Measurements from ENCODE around the gene OVAAL. TPM values are rescaled to one million over a fixed set of nuclear protein-coding genes. Genes with fewer than 3 reads are reported as not detected.

The OVAAL gene
- total and polyA plus RNA-seq, 4 donors: 0.17 TPM; not detected in 3

GRCh38 chr1:180534214-180534613 is 24.6 kb upstream of the OVAAL start:
- no peak overlapping the region for H3K27ac ChIP-seq (ENCODE audit: low read depth in 1 of 2, low read length in 1 of 2)
- no peaks in the 10 kb centered on the region for H3K9me3 ChIP-seq (ENCODE audit: control insufficient read depth in 4 of 4, insufficient read depth in 3 of 4, low read length in 3 of 4)
- WGBS, 2 donors: 59 to 77% methylated on average over 7 of the region's 7 CpGs
- no peak for ATAC-seq (ENCODE audit: insufficient read depth, low FRiP score)
- no peak overlapping the region for H3K9ac ChIP-seq (ENCODE audit: insufficient read depth in 1 of 2, low read length in 2 of 2)
- no peaks in the 10 kb centered on the region for H3K27me3 ChIP-seq (ENCODE audit: control insufficient read depth in 3 of 3, insufficient read depth in 3 of 3, low read length in 2 of 3)
- TF ChIP-seq CTCF (IDR thresholded peaks at IDR 0.05; ENCODE audit: control extremely low read depth, extremely low read depth): no peak
- H3K4me3 ChIP-seq: no peak overlapping the region
- no peak for DNase-seq
- H3K4me1 ChIP-seq (ENCODE audit: control insufficient read depth in 5 of 5, insufficient read depth in 5 of 5, low read length in 5 of 5): peaks cover 0 to 6% (median 2%) of the 10 kb centered on the region in 5 donors
- no peaks in the 10 kb centered on the region for H3K36me3 ChIP-seq (ENCODE audit: control insufficient read depth in 4 of 4, insufficient read depth in 4 of 4, low read length in 4 of 4)

GRCh38 chr1:180535418-180535999 is 23.3 kb upstream of the OVAAL start:
- H3K4me1 ChIP-seq (ENCODE audit: control insufficient read depth in 5 of 5, insufficient read depth in 5 of 5, low read length in 5 of 5): peaks cover 0 to 13% (median 0%) of the 10 kb centered on the region in 5 donors
- H3K4me3 ChIP-seq: no peak overlapping the region
- H3K9ac ChIP-seq (ENCODE audit: insufficient read depth in 1 of 2, low read length in 2 of 2): no peak overlapping the region
- TF ChIP-seq CTCF (IDR thresholded peaks at IDR 0.05; ENCODE audit: control extremely low read depth, extremely low read depth): no peak
- DNase-seq: no peak
- H3K27me3 ChIP-seq (ENCODE audit: control insufficient read depth in 3 of 3, insufficient read depth in 3 of 3, low read length in 2 of 3): no peaks in the 10 kb centered on the region
- ATAC-seq (ENCODE audit: insufficient read depth, low FRiP score): no peak
- no peak overlapping the region for H3K27ac ChIP-seq (ENCODE audit: low read depth in 1 of 2, low read length in 1 of 2)
- no peaks in the 10 kb centered on the region for H3K9me3 ChIP-seq (ENCODE audit: control insufficient read depth in 4 of 4, insufficient read depth in 3 of 4, low read length in 3 of 4)
- WGBS, 2 donors: 87% methylated on average over 5 of the region's 5 CpGs
- H3K36me3 ChIP-seq (ENCODE audit: control insufficient read depth in 4 of 4, insufficient read depth in 4 of 4, low read length in 4 of 4): no peaks in the 10 kb centered on the region

- ATAC-seq (ENCODE audit: insufficient read depth, low FRiP score) (no peak), DNase-seq (no peak)
- no peak overlapping the region for H3K4me3 ChIP-seq
- no peak overlapping the region for H3K27ac ChIP-seq (ENCODE audit: low read depth in 1 of 2, low read length in 1 of 2)
- no peaks in the 10 kb centered on the region for H3K36me3 ChIP-seq (ENCODE audit: control insufficient read depth in 4 of 4, insufficient read depth in 4 of 4, low read length in 4 of 4)
- H3K9me3 ChIP-seq (ENCODE audit: control insufficient read depth in 4 of 4, insufficient read depth in 3 of 4, low read length in 3 of 4): no peaks in the 10 kb centered on the region
- WGBS, 2 donors: 87 to 90% methylated on average over 7 of the region's 7 CpGs
- no peaks in the 10 kb centered on the region for H3K27me3 ChIP-seq (ENCODE audit: control insufficient read depth in 3 of 3, insufficient read depth in 3 of 3, low read length in 2 of 3)
- TF ChIP-seq CTCF (IDR thresholded peaks at IDR 0.05; ENCODE audit: control extremely low read depth, extremely low read depth): no peak
- H3K4me1 ChIP-seq (ENCODE audit: control insufficient read depth in 5 of 5, insufficient read depth in 5 of 5, low read length in 5 of 5): peaks cover 0 to 19% (median 0%) of the 10 kb centered on the region in 5 donors
- no peak overlapping the region for H3K9ac ChIP-seq (ENCODE audit: insufficient read depth in 1 of 2, low read length in 2 of 2)
Measured at GRCh38 chr1:180536821-180537372, 21.9 kb upstream of the OVAAL start.
